Tongue (tissue), 2 donors: ENCODE results near the gene SYCP3. TPM values are rescaled to one million over a fixed set of nuclear protein-coding genes. Genes with fewer than 3 reads are reported as not detected.

Experiments used
- DNase-seq: peaks from one replicate; pipeline ENCODE4 v3.0.0-alpha.2; 2015
- total RNA-seq: library from RNA; depleted of rRNA; stranded (reverse); fragments of >200 nt; gene quantifications from one replicate; pipeline ENCODE4 v1.2.3, GENCODE V29; 2014

SYCP3 gene
- total RNA-seq, 1 donor from 2014 or later, result not detected

GRCh38 chr12:101713059-101713682, 26.1 kb downstream of the SYCP3 start:
- no peak for DNase-seq

DNA sequence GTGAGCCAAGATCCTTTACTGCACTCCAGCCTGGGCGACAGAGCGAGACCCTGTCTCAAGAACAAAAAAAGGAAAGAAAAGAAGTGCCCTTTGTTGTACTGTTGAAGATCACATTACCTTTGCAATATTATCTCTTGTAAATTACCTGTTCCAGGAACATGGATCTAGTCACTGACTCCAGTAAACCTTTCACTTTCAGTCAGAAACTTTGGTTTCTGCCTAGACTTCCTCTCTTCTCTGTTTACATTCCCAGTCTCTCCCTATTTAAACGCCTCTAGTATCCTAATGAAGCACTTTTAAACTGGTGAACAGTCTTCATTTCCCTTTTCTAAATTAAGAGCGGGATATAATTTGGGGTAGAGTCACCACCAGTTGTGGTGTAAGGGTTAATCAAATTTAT, 29.0 kb downstream of the SYCP3 start:
- no peak for DNase-seq

DNA sequence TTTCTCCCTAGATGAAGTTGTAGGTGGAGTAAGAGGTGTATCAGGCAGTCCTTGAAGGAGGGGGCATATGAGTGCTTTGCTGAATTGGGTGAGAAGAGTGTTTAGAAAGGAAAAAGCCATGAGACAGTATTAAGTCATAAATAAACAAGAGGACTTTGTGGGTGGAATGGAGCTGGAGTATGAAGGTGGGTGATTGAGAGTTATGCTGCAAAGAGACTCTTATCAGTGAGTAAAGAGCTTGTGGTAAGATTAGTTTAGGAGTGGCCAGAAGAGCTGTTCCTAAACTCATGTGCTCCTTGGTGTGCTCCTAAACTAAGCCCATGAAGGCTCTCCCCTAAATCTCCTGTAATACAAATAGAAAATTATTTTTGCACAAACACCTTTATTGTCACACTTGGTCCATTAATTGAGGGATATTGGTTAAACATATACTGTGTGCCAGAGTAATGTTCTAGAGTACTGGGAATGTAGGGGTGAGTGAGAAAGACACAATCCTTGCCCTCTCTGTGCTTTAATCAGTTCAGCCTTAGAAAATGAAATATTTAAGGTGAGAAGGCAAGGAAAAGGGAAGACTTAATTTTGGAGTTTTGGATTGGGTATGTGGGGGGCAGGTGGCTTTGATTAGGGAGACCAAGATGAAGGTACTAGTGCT, 32.0 kb downstream of the SYCP3 start:
- no peak for DNase-seq

DNA sequence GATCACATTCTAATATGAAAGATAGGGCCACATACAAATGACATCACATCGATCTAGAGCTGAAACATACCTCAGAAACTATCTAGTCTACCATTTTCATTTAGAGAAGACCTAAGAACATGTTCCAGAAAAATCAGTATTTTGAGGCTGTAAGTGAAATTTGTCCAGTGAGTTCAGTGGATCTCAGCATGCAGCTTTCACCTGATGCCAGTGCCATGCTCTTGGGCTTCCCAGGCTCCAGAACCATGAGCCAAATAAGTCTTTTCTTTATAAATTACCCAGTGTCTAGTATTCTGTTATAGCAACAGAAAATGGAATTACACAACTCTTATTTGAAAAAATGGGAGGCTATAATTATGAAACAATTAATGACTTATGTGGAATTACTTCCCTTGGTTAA, 32.9 kb downstream of the SYCP3 start:
- no peak for DNase-seq

DNA sequence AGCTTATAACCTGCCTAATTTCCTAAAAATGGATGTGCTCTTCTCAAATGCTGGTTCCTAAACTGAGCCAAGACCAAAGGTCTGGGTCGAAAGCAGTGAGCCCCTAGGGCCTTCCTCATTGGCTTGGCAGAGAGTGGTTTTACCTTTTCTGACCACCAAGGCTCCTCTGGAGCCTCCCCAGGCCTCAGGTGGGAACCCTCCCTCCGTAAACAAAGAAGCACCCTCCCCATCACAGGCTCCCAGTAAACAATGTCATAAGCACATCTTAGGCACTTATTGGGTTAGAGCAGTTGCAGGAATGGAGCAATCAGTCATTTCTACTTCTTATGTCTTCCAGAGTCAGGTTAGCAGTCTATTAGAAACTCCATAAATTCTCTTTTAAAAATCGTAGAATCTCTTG, 35.8 kb downstream of the SYCP3 start:
- no peak for DNase-seq

DNA sequence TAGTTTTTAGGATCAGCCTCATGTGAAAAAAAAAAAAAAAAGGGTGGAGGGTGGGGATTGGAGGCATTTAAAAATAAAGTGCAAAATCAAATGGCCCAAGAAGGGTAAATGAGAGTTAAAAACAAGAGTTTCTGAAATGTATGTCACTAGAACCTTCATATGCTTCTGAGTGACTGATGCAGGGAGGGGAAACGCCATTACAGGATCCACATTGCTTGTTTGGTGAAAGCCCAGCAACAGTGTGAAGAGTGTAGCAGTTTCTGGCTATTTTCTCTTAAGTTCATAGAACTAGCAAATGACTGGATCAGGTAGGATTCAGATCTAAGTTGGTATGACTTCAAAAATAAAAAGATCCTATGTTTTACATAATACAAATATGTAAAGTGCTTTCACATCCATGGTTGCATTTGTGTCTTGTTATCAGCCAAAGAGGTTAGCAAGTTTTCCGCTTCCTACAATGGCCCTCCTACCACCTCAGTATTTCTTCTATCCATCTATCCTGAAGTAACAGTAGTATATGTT, 38.9 kb downstream of the SYCP3 start:
- no peak for DNase-seq

DNA sequence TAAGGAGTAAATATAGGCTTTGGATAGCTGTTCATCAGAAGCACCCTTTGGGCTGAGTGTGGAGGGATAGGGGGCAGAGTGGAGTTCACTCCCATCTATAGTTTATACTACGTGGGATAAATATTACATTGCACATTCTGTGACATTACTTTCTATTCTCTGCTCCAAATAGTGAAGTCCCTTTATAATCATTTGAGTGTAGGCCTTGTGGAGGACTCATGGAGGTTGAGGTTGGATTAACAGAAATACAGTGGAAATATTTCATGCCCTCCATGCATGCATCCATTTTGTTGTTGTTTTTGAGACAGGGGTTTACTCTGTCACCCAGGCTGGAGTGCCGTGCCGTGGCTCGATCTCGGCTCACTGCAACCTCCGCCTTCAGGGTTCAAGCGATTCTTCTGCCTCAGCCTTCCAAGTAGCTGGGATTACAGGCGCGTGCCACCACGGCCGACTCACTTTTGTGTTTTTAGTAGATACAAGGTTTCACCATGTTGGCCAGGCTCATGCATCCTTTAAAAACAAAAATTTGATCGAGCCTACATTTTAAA, 40.4 kb downstream of the SYCP3 start:
- DNase-seq, result peak; percentile 47

- DNase-seq, result peak; percentile 32
Measured at GRCh38 chr12:101697930-101698799, 41.1 kb downstream of the SYCP3 start.

DNA sequence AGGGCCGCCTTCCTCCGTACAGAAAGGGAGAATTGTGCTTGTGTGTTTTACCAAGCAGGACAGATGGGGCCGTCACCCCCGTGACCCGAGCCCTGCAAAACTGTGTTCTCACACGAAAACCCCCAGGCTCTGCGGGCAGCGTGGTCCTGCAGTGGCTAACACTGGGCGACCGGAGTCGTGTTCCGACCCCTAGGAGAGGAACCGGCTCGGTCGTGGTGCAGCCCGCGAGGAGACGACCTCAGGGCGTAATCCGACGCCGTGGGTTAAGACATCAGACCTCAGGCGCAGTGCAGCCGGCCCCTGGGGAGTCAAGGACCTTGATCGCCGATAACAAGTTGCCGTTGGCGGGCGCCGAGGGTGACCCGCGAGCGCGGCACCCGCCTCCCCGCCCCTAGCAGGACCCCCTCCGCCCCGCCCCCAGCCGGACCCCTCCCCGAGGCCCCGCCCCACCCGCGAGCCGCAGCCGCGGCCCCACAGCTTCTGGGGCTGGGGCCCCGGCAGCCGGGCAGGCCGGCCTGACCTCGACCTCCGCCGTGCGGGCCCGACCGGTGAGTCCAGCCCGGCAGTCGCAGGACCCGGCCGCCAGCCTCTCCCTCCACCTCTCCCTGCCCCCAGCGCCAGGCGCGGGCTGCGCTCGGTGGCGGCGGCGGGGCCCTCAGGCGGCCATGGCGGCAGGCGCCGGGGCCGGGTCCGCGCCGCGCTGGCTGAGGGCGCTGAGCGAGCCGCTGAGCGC, 41.9 kb downstream of the SYCP3 start, which contains the start of gene CHPT1:
CHPT1 (plus strand) TSS at position 444 of the 733 bp plus-strand sequence; CDS start at position 666, 222 bp downstream.
- DNase-seq, result peak; percentile 80

DNA sequence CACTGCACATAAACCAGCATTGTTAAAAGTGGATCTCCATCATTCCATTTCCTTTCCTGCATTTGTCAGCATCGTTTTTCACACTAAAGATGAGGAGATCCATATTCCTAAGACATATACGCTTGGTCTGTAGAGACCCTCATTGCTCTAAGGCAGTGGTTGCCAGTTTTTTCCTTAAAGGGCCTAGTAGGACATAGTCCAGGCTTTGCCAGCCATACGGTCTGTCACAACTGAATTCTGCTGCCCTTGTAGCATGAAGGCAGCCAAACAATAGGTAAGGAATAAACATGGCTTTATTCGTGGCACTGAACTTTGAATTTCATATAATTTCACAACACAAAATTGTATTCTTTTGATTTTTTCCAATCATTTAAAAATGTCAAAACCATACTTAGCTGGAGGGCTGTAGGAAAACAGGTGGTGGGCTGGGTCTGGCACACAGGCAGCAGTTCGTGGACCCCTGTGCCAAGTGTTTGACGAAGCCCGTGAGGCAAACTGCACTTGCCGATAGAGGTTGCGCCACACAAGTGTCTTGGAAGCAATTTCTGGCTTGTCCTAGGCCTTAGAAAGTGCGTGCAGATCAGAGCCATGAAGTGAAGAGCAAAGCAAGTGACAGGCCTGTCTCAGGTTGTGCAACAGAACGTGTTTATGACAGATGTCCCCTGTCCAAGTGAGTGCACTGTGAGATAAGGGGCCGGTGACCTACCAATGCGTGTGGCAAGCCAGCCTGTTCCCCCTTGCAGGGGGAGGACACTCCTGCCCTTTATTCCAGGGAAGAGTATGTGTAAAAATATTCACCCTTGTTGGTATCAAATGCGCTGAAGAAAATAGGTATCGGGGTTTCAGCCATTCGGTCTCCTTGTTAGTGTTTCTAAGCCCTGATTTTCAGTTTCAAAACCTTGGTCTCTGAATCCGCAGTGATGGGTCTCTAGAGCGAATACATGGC, 42.7 kb downstream of the SYCP3 start:
- peak; percentile 71 for DNase-seq

DNA sequence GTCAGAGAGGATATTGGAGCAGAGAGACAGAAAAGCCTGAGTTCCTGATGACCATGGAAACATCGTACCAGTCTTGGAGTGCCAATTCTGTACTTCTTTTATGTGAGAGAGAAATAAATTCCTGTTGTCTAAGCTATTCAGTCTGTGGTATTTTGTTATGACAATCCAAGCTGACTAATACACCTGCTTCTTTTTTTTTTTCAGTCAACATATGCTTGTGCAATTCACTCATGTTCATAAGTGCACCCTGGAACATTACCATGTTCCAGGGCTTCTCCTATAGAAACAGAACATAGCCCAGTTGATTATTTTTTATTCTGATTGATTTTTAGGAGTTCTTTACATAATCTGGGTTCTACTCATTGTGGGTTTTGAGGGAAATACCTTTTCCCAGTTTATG, 43.6 kb downstream of the SYCP3 start:
- DNase-seq, result no peak

DNA sequence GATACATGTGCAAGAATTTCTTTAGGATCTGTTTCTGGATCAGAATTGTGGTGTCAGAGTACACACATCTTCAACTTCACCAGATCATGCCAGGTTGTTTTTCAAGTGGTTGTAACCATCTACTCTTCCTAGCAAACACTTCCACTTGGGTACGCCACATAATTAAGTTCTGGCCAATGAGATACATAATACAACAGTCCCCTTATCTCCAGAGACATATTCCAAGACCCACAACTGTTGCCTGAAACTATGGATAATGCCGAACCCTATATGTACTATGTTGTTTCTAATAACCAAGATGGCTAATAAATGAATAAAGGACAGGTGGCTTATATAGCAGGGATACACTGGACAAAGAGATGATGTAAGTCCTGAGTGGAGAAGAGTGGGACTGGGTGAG, 44.3 kb downstream of the SYCP3 start:
- DNase-seq, result no peak

GRCh38 chr12:101694297-101694848, 44.9 kb downstream of the SYCP3 start:
- DNase-seq, result no peak

DNA sequence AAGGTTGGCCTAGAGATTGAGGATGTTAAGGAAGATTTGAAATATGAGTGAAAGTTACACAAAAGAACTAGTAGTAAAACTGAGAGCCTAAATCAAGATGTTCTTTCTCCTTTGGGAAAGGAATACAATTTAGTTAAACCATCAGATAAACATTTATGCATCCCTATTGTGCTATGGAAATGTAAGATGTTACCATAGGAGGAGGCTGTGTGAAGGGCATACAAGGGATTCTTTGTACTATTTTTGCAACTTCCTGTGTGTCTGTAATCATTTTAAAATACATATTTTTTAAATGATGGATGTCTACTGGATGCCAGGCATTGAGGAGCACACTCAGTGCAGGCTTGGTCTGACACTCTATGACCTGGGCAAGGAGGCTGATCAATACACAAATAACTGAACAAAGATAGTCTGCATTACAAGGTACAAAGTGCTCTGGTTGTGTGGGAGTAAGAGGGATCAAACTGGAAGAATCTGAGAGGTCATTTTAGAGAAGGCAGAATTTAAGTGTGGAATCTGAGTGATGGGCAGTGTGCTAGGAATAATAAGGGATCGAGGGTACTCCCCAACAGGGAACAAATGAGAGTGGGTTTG, 47.7 kb downstream of the SYCP3 start:
- no peak for DNase-seq

GRCh38 chr12:101690544-101691098, 48.6 kb downstream of the SYCP3 start:
- no peak for DNase-seq

- DNase-seq, result no peak
Measured at GRCh38 chr12:101686176-101686575, 53.1 kb downstream of the SYCP3 start.

DNA sequence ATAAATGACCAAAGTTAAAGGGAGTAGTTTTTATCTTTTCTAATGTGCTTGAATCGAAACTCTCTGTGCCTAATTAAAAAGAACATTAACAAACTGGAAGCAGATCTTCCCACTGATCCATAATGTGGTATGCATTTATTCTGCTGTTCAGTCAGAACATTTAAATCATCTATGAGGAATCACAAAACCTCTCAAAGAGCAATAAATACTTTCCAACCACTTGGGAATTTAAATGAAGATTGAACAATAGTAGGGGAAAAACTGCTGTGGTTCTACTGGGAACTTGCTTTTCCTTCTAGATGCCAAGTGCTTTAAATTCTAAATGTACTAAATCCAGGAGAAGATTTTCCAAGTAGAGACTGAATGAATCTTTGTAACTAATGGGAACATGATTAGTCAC, 54.2 kb downstream of the SYCP3 start:
- DNase-seq, result no peak

- peak; percentile 16 for DNase-seq
Measured at GRCh38 chr12:101681627-101682026, 57.6 kb downstream of the SYCP3 start.

GRCh38 chr12:101680647-101681046, 58.6 kb downstream of the SYCP3 start:
- DNase-seq, result peak; percentile 23

DNA sequence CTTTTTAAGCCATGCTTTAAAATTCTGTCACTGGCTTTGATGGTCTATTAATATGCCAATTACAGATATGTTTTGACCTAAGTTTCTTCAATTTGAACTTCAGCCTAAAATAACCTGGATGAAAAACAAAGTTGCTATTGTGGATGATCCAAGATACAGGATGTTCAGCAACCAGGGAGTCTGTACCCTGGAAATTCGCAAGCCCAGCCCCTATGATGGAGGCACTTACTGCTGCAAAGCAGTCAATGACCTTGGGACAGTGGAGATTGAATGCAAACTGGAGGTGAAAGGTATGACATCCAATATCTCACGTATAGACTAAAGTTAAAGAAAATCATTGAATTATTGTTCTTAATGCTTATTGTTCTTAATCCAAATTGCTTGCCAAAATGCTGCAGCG, 59.0 kb downstream of the SYCP3 start:
- no peak for DNase-seq
